K562 (cell line): ENCODE measurements around the gene GRSF1. TPM values are rescaled to one million over a fixed set of nuclear protein-coding genes. Genes with fewer than 3 reads are reported as not detected.

Experiments used
- ATAC-seq: fragments of 200-7000 bp; cut with Tn5 transposase; 3 replicates; pipeline ENCODE4 v1.9.1; 2020; ENCODE audit warnings: moderate library complexity
- BruUV-seq: library from RNA; stranded (reverse); fragments of 400-500 nt; replicated peaks from 2 replicates; lab custom pipeline; 2021; lab: Mats Ljungman, UMichigan
- CTCF ChIA-PET: fragments of 300-600 bp; formaldehyde crosslinking; extraction: SDS; loops from one replicate; lab custom pipeline; 2021; ENCODE audit warnings: low intra/inter-chr PET ratio; lab: Yijun Ruan, JAX
- POLR2A ChIA-PET: fragments of 300-600, 350-650 bp; sonication (Branson Sonifier 250); formaldehyde crosslinking; extraction: SDS; loops from one replicate; lab custom pipeline; 2021; ENCODE audit warnings: antibody characterized with exemption, inconsistent platforms; lab: Yijun Ruan, JAX
- DNase-seq, 4 experiments: peaks; one replicate each; pipeline versions ENCODE4 v3.0.0 to v3.0.0-alpha.2; 2011 to 2018; ENCODE audit warnings: low spot score in 3 of 4, mixed read lengths in 3 of 4; ENCODE audit errors: extremely low read depth in 1 of 4
- FAIRE-seq: peaks from 2 replicates; lab custom pipeline; 2011; peaks lifted over from hg19 to GRCh38; lab: Jason Lieb, UNC
- H2AFZ ChIP-seq: 2 replicates; pipeline ENCODE4 v1.6.0; 2011; ENCODE audit warnings: low read depth, low read length, control low read depth, inconsistent platforms
- H3K27ac ChIP-seq: fragments of 200-600 bp; 3 replicates; pipeline ENCODE4 v1.8.0; 2011; ENCODE audit warnings: low read depth, mild to moderate bottlenecking, control low read depth, inconsistent platforms, low read length, moderate library complexity, mixed read lengths; ENCODE audit errors: extremely low read depth
- H3K27me3 ChIP-seq, 2 experiments: fragments of 300-600 bp in 1 of 2; 2 replicates in 1 of 2; 3 replicates in 1 of 2; pipeline versions ENCODE4 v1.6.0 to v1.8.0; 2011; ENCODE audit warnings: inconsistent platforms in 2 of 2, low read length in 2 of 2, mild to moderate bottlenecking in 1 of 2, mixed read lengths in 1 of 2, moderate library complexity in 1 of 2; ENCODE audit not compliant: control insufficient read depth in 2 of 2, insufficient read depth in 2 of 2
- H3K36me3 ChIP-seq: fragments of 300-600 bp; 3 replicates; pipeline ENCODE4 v1.8.0; 2011; ENCODE audit warnings: mild to moderate bottlenecking, low read length, inconsistent platforms; ENCODE audit not compliant: control insufficient read depth, insufficient read depth
- H3K4me1 ChIP-seq, 2 experiments: fragments of 200-600 bp in 1 of 2; replicated peaks in 1 of 2; 2 replicates in 1 of 2; 3 replicates in 1 of 2; pipeline versions ENCODE4 v1.5.1 to v1.8.0; 2011; ENCODE audit warnings: inconsistent platforms in 2 of 2, low read length in 2 of 2, mild to moderate bottlenecking in 1 of 2, mixed read lengths in 1 of 2, moderate library complexity in 1 of 2; ENCODE audit not compliant: control insufficient read depth in 2 of 2, insufficient read depth in 2 of 2
- H3K4me2 ChIP-seq: 2 replicates; pipeline ENCODE4 v1.6.1; 2011; ENCODE audit warnings: low read length, control low read depth, inconsistent platforms, mixed read lengths; ENCODE audit not compliant: insufficient read depth
- H3K4me3 ChIP-seq: fragments of 200-600 bp; sonication (generic), shearing (Covaris generic); 2 replicates; pipeline ENCODE4 v1.5.1; 2016; ENCODE audit warnings: control low read depth, inconsistent platforms
- H3K79me2 ChIP-seq: fragments of 200-600 bp; 3 replicates; pipeline ENCODE4 v1.8.0; 2011; ENCODE audit warnings: low read length, inconsistent platforms; ENCODE audit not compliant: control insufficient read depth, insufficient read depth
- H3K9ac ChIP-seq, 2 experiments: 2 replicates each; pipeline versions ENCODE4 v1.6.0 to v1.6.1; 2011; ENCODE audit warnings: low read depth in 2 of 2, low read length in 2 of 2, control low read depth in 1 of 2, inconsistent platforms in 1 of 2, mild to moderate bottlenecking in 1 of 2, mixed read lengths in 1 of 2; ENCODE audit not compliant: insufficient read depth in 1 of 2
- H3K9me1 ChIP-seq: one replicate; pipeline ENCODE4 v1.6.0; 2011; ENCODE audit warnings: inconsistent platforms, mild to moderate bottlenecking, low read length, moderate library complexity; ENCODE audit not compliant: control insufficient read depth, insufficient read depth
- H3K9me3 ChIP-seq: replicated peaks from 2 replicates; pipeline ENCODE4 v1.5.1; 2011; ENCODE audit warnings: low read depth, low read length, inconsistent platforms; ENCODE audit not compliant: control insufficient read depth, insufficient read depth
- H4K20me1 ChIP-seq: replicated peaks from 2 replicates; pipeline ENCODE4 v1.6.1; 2011; ENCODE audit warnings: low read length, inconsistent platforms, mixed read lengths; ENCODE audit not compliant: control insufficient read depth, insufficient read depth
- CBX3 ChIP-seq, 2 experiments: IDR thresholded peaks; 1 replicate in 1 of 2; 2 replicates in 1 of 2; pipeline ENCODE4 v1.6.1; 2012; ENCODE audit warnings: inconsistent platforms in 2 of 2, low read length in 2 of 2, borderline replicate concordance in 1 of 2, control low read depth in 1 of 2
- ESRRB ChIP-seq: fragments of 250-450 bp; sonication (Bioruptor Pico); IDR thresholded peaks from 2 replicates; pipeline ENCODE4 v1.5.0; 2020; ENCODE audit warnings: mild to moderate bottlenecking, moderate library complexity, borderline replicate concordance
- L3MBTL2 ChIP-seq: fragments of 450-650 bp; IDR thresholded peaks from 2 replicates; pipeline ENCODE4 v1.6.1; 2016; ENCODE audit warnings: mild to moderate bottlenecking, moderate library complexity
- NEUROD1 ChIP-seq: fragments of 150-350 bp; IDR thresholded peaks from 2 replicates; pipeline ENCODE4 v1.6.1; 2014; ENCODE audit warnings: borderline replicate concordance, low read length, low read depth; ENCODE audit not compliant: partially characterized antibody
- SAFB ChIP-seq: fragments of 200-400 bp; formaldehyde crosslinking; IDR thresholded peaks from 2 replicates; pipeline ENCODE4 v1.6.1; 2017; ENCODE audit warnings: low read depth, low read length, borderline replicate concordance
- SETDB1 ChIP-seq: IDR thresholded peaks from one replicate; pipeline ENCODE4 v1.6.1; 2012; ENCODE audit warnings: low read length, control low read depth, inconsistent platforms
- THRAP3 ChIP-seq: fragments of 450-650 bp; IDR thresholded peaks from 2 replicates; pipeline ENCODE4 v1.6.1; 2016; ENCODE audit warnings: mild to moderate bottlenecking, inconsistent platforms, borderline replicate concordance
- ZNF551 ChIP-seq: fragments of 250-450 bp; sonication (Bioruptor Pico); IDR thresholded peaks from 2 replicates; pipeline ENCODE4 v1.5.0; 2021; ENCODE audit warnings: mild to moderate bottlenecking, moderate library complexity
- WGBS: fragments of 100-300 bp; shearing (Covaris generic); methylation state at CpG from one replicate; pipeline ENCODE4 v1.1.6; 2016; ENCODE audit warnings: low coverage, mixed read lengths; ENCODE audit not compliant: insufficient coverage; ENCODE audit errors: missing lambda C conversion rate; 5-methylcytosine and 5-hydroxymethylcytosine counted together
- in situ Hi-C: fragments of 300-500 bp; cut with MboI; formaldehyde crosslinking; loops from 4 replicates; pipeline ENCODE4 v1.15.0; 2018; ENCODE audit warnings: inconsistent platforms, mixed read lengths
- intact Hi-C: fragments of 100-400 bp; cut with micrococcal nuclease; formaldehyde crosslinking; loops from 2 replicates; pipeline ENCODE4 v1.14.2; 2022
- polyA plus RNA-seq, 8 experiments: library from polyadenylated mRNA; depleted of rRNA in 4 of 8; stranded (reverse) in 5 of 8; unstranded in 3 of 8; fragments of >200 nt; fragmentation: Nextera tagmentation in 2 of 8; fragmentation: Illumina TruSeq in 1 of 8; extraction: Ambion mirVana in 2 of 8; extraction: Trizol in 1 of 8; gene quantifications; 2 replicates each; pipeline versions ENCODE4 v1.2.1 to v1.2.3, GENCODE V29; 2011 to 2014; ENCODE audit warnings: inconsistent platforms in 1 of 8, missing spikeins in 1 of 8
- total RNA-seq, 7 experiments: library from RNA; depleted of rRNA in 6 of 7; stranded (reverse); fragments of >200 nt in 6 of 7; fragmentation: Illumina TruSeq in 2 of 7; extraction: Trizol in 2 of 7; gene quantifications; 2 replicates each; pipeline versions ENCODE4 v1.2.1 to v1.2.3, GENCODE V29; 2011 to 2021; ENCODE audit warnings: low replicate concordance in 1 of 7
- TF ChIP-seq, protein P1 (sequence below): fragments of 200-800 bp; sonication (Bioruptor generic); IDR thresholded peaks from 2 replicates; pipeline ENCODE4 v1.6.1; 2017; ENCODE audit warnings: missing genetic modification characterization, missing compliant biosample characterization
- TF ChIP-seq, protein P2 (sequence below), 2 experiments: fragments of 450-650 bp; conservative IDR thresholded peaks; 2 replicates each; pipeline ENCODE4 v1.6.1; 2017; ENCODE audit warnings: mild to moderate bottlenecking in 2 of 2, moderate library complexity in 2 of 2
- TF ChIP-seq, protein P3 (sequence below): fragments of 250-450 bp; sonication (Bioruptor Pico); IDR thresholded peaks from 2 replicates; pipeline ENCODE4 v1.4.0; 2020
- TF ChIP-seq, protein P4 (sequence below): fragments of 450-650 bp; IDR thresholded peaks from 2 replicates; pipeline ENCODE4 v1.6.1; 2016; ENCODE audit warnings: missing biosample characterization, missing genetic modification characterization

Gene GRSF1
- total and polyA plus RNA-seq, 9 of the 15 experiments (the other 6 are each of a cell fraction or from before 2014, with no cell fraction given): 33.0 to 105 (median 76.0) TPM

GRCh38 chr4:70844180-70844579 is 4.5 kb upstream of the GRSF1 start:
- DNase-seq (peak in 1 of 4 experiments; percentile 18), ATAC-seq (no peak)
- Histone ChIP-seq H2AFZ (no peak overlapping the region), H3K27me3 (no peaks in the 10 kb centered on the region), H3K27ac (no peak overlapping the region), H4K20me1 (0 out of 2 replicates have a peak, but pooled peaks cover 2% of the 10 kb centered on the region), H3K9ac (no peak overlapping the region), H3K4me1 (peaks cover 4 to 7% of the 10 kb centered on the region in 2 experiments; a peak in 4 of 5 replicates), H3K36me3 (no peaks in the 10 kb centered on the region)
- intact Hi-C loops: no loop called here
- in situ Hi-C loops: no loop called here
- CTCF ChIA-PET: no interaction called here
- no TSS peak for BruUV-seq
- TF ChIP-seq ZNF551 (CRISPR knock-in tag) (no peak), NEUROD1 (no peak), SAFB (no peak), SETDB1 (no peak), ESRRB (CRISPR knock-in tag) (no peak), L3MBTL2 (no peak), THRAP3 (no peak), CBX3 (IDR thresholded peaks at IDR 0.05; ENCODE audit: borderline replicate concordance in 1 of 2, low read length in 2 of 2) (no peak)
- TF ChIP-seq, protein P1, sequence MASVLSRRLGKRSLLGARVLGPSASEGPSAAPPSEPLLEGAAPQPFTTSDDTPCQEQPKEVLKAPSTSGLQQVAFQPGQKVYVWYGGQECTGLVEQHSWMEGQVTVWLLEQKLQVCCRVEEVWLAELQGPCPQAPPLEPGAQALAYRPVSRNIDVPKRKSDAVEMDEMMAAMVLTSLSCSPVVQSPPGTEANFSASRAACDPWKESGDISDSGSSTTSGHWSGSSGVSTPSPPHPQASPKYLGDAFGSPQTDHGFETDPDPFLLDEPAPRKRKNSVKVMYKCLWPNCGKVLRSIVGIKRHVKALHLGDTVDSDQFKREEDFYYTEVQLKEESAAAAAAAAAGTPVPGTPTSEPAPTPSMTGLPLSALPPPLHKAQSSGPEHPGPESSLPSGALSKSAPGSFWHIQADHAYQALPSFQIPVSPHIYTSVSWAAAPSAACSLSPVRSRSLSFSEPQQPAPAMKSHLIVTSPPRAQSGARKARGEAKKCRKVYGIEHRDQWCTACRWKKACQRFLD (CRISPR knock-in tag): no peak
- TF ChIP-seq, protein P2, sequence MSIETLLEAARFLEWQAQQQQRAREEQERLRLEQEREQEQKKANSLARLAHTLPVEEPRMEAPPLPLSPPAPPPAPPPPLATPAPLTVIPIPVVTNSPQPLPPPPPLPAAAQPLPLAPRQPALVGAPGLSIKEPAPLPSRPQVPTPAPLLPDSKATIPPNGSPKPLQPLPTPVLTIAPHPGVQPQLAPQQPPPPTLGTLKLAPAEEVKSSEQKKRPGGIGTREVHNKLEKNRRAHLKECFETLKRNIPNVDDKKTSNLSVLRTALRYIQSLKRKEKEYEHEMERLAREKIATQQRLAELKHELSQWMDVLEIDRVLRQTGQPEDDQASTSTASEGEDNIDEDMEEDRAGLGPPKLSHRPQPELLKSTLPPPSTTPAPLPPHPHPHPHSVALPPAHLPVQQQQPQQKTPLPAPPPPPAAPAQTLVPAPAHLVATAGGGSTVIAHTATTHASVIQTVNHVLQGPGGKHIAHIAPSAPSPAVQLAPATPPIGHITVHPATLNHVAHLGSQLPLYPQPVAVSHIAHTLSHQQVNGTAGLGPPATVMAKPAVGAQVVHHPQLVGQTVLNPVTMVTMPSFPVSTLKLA (conservative IDR thresholded peaks at IDR 0.05): no peak
- TF ChIP-seq, protein P3, sequence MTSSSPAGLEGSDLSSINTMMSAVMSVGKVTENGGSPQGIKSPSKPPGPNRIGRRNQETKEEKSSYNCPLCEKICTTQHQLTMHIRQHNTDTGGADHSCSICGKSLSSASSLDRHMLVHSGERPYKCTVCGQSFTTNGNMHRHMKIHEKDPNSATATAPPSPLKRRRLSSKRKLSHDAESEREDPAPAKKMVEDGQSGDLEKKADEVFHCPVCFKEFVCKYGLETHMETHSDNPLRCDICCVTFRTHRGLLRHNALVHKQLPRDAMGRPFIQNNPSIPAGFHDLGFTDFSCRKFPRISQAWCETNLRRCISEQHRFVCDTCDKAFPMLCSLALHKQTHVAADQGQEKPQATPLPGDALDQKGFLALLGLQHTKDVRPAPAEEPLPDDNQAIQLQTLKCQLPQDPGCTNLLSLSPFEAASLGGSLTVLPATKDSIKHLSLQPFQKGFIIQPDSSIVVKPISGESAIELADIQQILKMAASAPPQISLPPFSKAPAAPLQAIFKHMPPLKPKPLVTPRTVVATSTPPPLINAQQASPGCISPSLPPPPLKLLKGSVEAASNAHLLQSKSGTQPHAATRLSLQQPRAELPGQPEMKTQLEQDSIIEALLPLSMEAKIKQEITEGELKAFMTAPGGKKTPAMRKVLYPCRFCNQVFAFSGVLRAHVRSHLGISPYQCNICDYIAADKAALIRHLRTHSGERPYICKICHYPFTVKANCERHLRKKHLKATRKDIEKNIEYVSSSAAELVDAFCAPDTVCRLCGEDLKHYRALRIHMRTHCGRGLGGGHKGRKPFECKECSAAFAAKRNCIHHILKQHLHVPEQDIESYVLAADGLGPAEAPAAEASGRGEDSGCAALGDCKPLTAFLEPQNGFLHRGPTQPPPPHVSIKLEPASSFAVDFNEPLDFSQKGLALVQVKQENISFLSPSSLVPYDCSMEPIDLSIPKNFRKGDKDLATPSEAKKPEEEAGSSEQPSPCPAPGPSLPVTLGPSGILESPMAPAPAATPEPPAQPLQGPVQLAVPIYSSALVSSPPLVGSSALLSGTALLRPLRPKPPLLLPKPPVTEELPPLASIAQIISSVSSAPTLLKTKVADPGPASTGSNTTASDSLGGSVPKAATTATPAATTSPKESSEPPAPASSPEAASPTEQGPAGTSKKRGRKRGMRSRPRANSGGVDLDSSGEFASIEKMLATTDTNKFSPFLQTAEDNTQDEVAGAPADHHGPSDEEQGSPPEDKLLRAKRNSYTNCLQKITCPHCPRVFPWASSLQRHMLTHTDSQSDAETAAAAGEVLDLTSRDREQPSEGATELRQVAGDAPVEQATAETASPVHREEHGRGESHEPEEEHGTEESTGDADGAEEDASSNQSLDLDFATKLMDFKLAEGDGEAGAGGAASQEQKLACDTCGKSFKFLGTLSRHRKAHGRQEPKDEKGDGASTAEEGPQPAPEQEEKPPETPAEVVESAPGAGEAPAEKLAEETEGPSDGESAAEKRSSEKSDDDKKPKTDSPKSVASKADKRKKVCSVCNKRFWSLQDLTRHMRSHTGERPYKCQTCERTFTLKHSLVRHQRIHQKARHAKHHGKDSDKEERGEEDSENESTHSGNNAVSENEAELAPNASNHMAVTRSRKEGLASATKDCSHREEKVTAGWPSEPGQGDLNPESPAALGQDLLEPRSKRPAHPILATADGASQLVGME (CRISPR knock-in tag): no peak
- TF ChIP-seq, protein P4, sequence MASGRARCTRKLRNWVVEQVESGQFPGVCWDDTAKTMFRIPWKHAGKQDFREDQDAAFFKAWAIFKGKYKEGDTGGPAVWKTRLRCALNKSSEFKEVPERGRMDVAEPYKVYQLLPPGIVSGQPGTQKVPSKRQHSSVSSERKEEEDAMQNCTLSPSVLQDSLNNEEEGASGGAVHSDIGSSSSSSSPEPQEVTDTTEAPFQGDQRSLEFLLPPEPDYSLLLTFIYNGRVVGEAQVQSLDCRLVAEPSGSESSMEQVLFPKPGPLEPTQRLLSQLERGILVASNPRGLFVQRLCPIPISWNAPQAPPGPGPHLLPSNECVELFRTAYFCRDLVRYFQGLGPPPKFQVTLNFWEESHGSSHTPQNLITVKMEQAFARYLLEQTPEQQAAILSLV: no peak
- TF ChIP-seq, all 486 proteins: peak for 0
- Histone ChIP-seq H3K9me3 (no peaks in the 10 kb centered on the region), H3K4me2 (no peak overlapping the region), H3K4me3 (no peak overlapping the region), H3K9me1 (no peaks in the 10 kb centered on the region), H3K79me2 (peaks cover 6% of the 10 kb centered on the region)
- POLR2A ChIA-PET: interaction anchor here (1.1 kb wide), 1 partner anchor 10 kb away, joined by 3 read pairs; no protein-coding TSS in a partner anchor
- no peak for FAIRE-seq
- WGBS: 61% methylated on average over 9 of the region's 9 CpGs
